HEK293T (cell line): Measurements from ENCODE around the gene KCNN2.

Experiments
- BHLHE40 ChIP-seq: fragments of 450-650 bp; IDR thresholded peaks from 2 replicates; pipeline ENCODE4 v1.6.1; 2016; ENCODE audit warnings: mild to moderate bottlenecking, moderate library complexity, borderline replicate concordance
- FOXA1 ChIP-seq: fragments of 450-650 bp; IDR thresholded peaks from 2 replicates; pipeline ENCODE4 v1.6.1; 2016; ENCODE audit warnings: mild to moderate bottlenecking
- FOXK2 ChIP-seq: fragments of 450-650 bp; IDR thresholded peaks from 2 replicates; pipeline ENCODE4 v1.6.1; 2016; ENCODE audit warnings: mild to moderate bottlenecking
- FOXM1 ChIP-seq: fragments of 450-650 bp; IDR thresholded peaks from 2 replicates; pipeline ENCODE4 v1.6.1; 2017; ENCODE audit warnings: mild to moderate bottlenecking, borderline replicate concordance
- HDGF ChIP-seq: fragments of 450-650 bp; IDR thresholded peaks from 2 replicates; pipeline ENCODE4 v1.6.1; 2017; ENCODE audit warnings: antibody characterized with exemption, borderline replicate concordance
- L3MBTL2 ChIP-seq: fragments of 450-650 bp; conservative IDR thresholded peaks from 2 replicates; pipeline ENCODE4 v1.6.1; 2016; ENCODE audit warnings: mild to moderate bottlenecking
- SP1 ChIP-seq: fragments of 450-650 bp; IDR thresholded peaks from 2 replicates; pipeline ENCODE4 v1.6.1; 2017
- SUZ12 ChIP-seq: fragments of 450-650 bp; IDR thresholded peaks from 2 replicates; pipeline ENCODE4 v1.6.1; 2016; ENCODE audit warnings: mild to moderate bottlenecking
- TARDBP ChIP-seq: fragments of 450-650 bp; IDR thresholded peaks from 2 replicates; pipeline ENCODE4 v1.6.1; 2016
- ZNF384 ChIP-seq: fragments of 450-650 bp; IDR thresholded peaks from 2 replicates; pipeline ENCODE4 v1.6.1; 2016

- no peak for TF ChIP-seq ZNF384
- no peak for TF ChIP-seq L3MBTL2
- TF ChIP-seq FOXM1: no peak
- no peak for TF ChIP-seq HDGF
- no peak for TF ChIP-seq SP1
- TF ChIP-seq TARDBP: no peak
- TF ChIP-seq BHLHE40: no peak
- TF ChIP-seq FOXA1: peak; percentile 75; the same call in 1 of the 2 replicates
- no peak for TF ChIP-seq SUZ12
- no peak for TF ChIP-seq FOXK2
Measured at GRCh38 chr5:114412510-114413171, 50.8 kb downstream of the KCNN2 start.
